GM12801 (cell line): ENCODE measurements around the gene ACP5.

Experiments used
- CTCF ChIP-seq: IDR thresholded peaks from one replicate; pipeline ENCODE4 v1.5.1; 2011; ENCODE audit warnings: control low read depth; ENCODE audit not compliant: insufficient read length; ENCODE audit errors: extremely low read depth

ACP5 gene

GRCh38 chr19:11554160-11554559 lies 23.3 kb downstream of the ACP5 start:
- no peak for TF ChIP-seq CTCF

GRCh38 chr19:11552666-11553372 lies 24.6 kb downstream of the ACP5 start:
- no peak for TF ChIP-seq CTCF

- TF ChIP-seq CTCF: no peak
Observed at GRCh38 chr19:11551603-11552235, 25.7 kb downstream of the ACP5 start.

GRCh38 chr19:11550265-11550664 lies 27.2 kb downstream of the ACP5 start:
- no peak for TF ChIP-seq CTCF

GRCh38 chr19:11549386-11549953 lies 28.0 kb downstream of the ACP5 start:
- TF ChIP-seq CTCF: no peak

- no peak for TF ChIP-seq CTCF
Observed at GRCh38 chr19:11547929-11548700, 29.3 kb downstream of the ACP5 start.

GRCh38 chr19:11541238-11541637 lies 36.2 kb downstream of the ACP5 start:
- no peak for TF ChIP-seq CTCF
